Activated CD4-positive, alpha-beta memory T cell treated with anti-CD3 and anti-CD28 coated beads for 36 hours (primary cell): ENCODE data around the gene CXorf58. TPM values are rescaled to one million over a fixed set of nuclear protein-coding genes. Genes with fewer than 3 reads are reported as not detected.
"Not testable (repeated sequence)": the region's sequence is repeated elsewhere in the genome, so short reads cannot be mapped to it uniquely, and the experiment has no call there.

ENCODE experiments used
- CTCF ChIA-PET: fragments of 350-600 bp; sonication (Branson Sonifier 250); formaldehyde crosslinking; loops from one replicate; lab custom pipeline; 2021; ENCODE audit warnings: antibody characterized with exemption, inconsistent platforms; lab: Charles Lee
- POLR2A ChIA-PET: fragments of 350-600 bp; sonication (Branson Sonifier 250); formaldehyde crosslinking; loops from one replicate; lab custom pipeline; 2021; ENCODE audit warnings: antibody characterized with exemption; lab: Charles Lee
- DNase-seq: peaks from one replicate; pipeline ENCODE4 v3.0.0-alpha.2; 2020
- H3K27ac Mint-ChIP-seq: one replicate; pipeline ENCODE4 v1.8.0; 2021; ENCODE audit warnings: mixed read lengths
- H3K27me3 Mint-ChIP-seq: one replicate; pipeline ENCODE4 v1.8.0; 2021; ENCODE audit warnings: mixed read lengths
- H3K36me3 Mint-ChIP-seq: one replicate; pipeline ENCODE4 v1.8.0; 2021; ENCODE audit warnings: mixed read lengths
- H3K4me1 Mint-ChIP-seq: one replicate; pipeline ENCODE4 v1.8.0; 2021; ENCODE audit warnings: low read depth, mixed read lengths
- H3K4me3 Mint-ChIP-seq: one replicate; pipeline ENCODE4 v1.8.0; 2021; ENCODE audit warnings: mild to moderate bottlenecking, mixed read lengths
- H3K9me3 Mint-ChIP-seq: one replicate; pipeline ENCODE4 v1.8.0; 2021; ENCODE audit warnings: mixed read lengths
- intact Hi-C: fragments of 100-400 bp; cut with micrococcal nuclease; formaldehyde crosslinking; loops from one replicate; pipeline ENCODE4 v1.15.1; 2023
- total RNA-seq, 2 experiments: library from RNA; stranded (reverse); gene quantifications; one replicate each; pipeline ENCODE4 v1.2.3, GENCODE V29; 2021

The CXorf58 gene
- total RNA-seq, 2 experiments from 2014 or later = 0.17 TPM; not detected in 1

- H3K27ac Mint-ChIP-seq, H3K36me3 Mint-ChIP-seq, H3K4me1 Mint-ChIP-seq, H3K27me3 Mint-ChIP-seq, POLR2A ChIA-PET, H3K4me3 Mint-ChIP-seq, CTCF ChIA-PET, intact Hi-C loops, H3K9me3 Mint-ChIP-seq, DNase-seq: not testable (repeated sequence)
These were observed 57.8 kb downstream of the CXorf58 start for GRCh38 chrX:23965630-23966029.

GRCh38 chrX:23978491-23978890 lies 70.7 kb downstream of the CXorf58 start:
- intact Hi-C loops = no loop called here
- H3K36me3 Mint-ChIP-seq = peaks cover 7% of the 10 kb centered on the region
- CTCF ChIA-PET = interaction anchor here (0.7 kb wide), 1 partner anchor 790 kb away, joined by 4 read pairs; no protein-coding TSS in a partner anchor

GRCh38 chrX:23980011-23980441 lies 72.2 kb downstream of the CXorf58 start:
- Mint-ChIP-seq H3K27me3 (no peaks in the 10 kb centered on the region), H3K9me3 (no peaks in the 10 kb centered on the region), H3K4me3 (no peak overlapping the region), H3K27ac (no peak overlapping the region), H3K4me1 (no peaks in the 10 kb centered on the region), H3K36me3 (peaks cover 7% of the 10 kb centered on the region)
- ChIA-PET CTCF (no interaction called here), POLR2A (no interaction called here)
- no peak for DNase-seq
- intact Hi-C loops = no loop called here

More at GRCh38 chrX:23978491-23978890, 70.7 kb downstream of the CXorf58 start:
- no peaks in the 10 kb centered on the region for H3K9me3 Mint-ChIP-seq
- H3K4me3 Mint-ChIP-seq = no peak overlapping the region
- POLR2A ChIA-PET = no interaction called here
- DNase-seq = no peak
- no peak overlapping the region for H3K27ac Mint-ChIP-seq
- H3K27me3 Mint-ChIP-seq = no peaks in the 10 kb centered on the region
- no peaks in the 10 kb centered on the region for H3K4me1 Mint-ChIP-seq

- H3K36me3 Mint-ChIP-seq = peaks cover 9% of the 10 kb centered on the region
- CTCF ChIA-PET = no interaction called here
- POLR2A ChIA-PET = no interaction called here
- no peak overlapping the region for H3K4me3 Mint-ChIP-seq
- H3K4me1 Mint-ChIP-seq = peaks cover 2% of the 10 kb centered on the region
- H3K9me3 Mint-ChIP-seq = no peaks in the 10 kb centered on the region
- no peak for DNase-seq
- H3K27me3 Mint-ChIP-seq = no peaks in the 10 kb centered on the region
- intact Hi-C loops = no loop called here
- no peak overlapping the region for H3K27ac Mint-ChIP-seq
These were observed 73.4 kb downstream of the CXorf58 start for GRCh38 chrX:23981222-23981621.

- intact Hi-C loops = no loop called here
- POLR2A ChIA-PET = no interaction called here
- H3K27ac Mint-ChIP-seq = no peak overlapping the region
- H3K9me3 Mint-ChIP-seq = no peaks in the 10 kb centered on the region
- H3K36me3 Mint-ChIP-seq = peaks cover 9% of the 10 kb centered on the region
- H3K27me3 Mint-ChIP-seq = no peaks in the 10 kb centered on the region
- CTCF ChIA-PET = interaction anchor here (0.7 kb wide), 1 partner anchor 308 kb away, joined by 3 read pairs; no protein-coding TSS in a partner anchor
- peaks cover 2% of the 10 kb centered on the region for H3K4me1 Mint-ChIP-seq
- H3K4me3 Mint-ChIP-seq = no peak overlapping the region
- no peak for DNase-seq
These were observed 73.9 kb downstream of the CXorf58 start for GRCh38 chrX:23981711-23982110.

- H3K36me3 Mint-ChIP-seq = peaks cover 12% of the 10 kb centered on the region
- intact Hi-C loops = no loop called here
- CTCF ChIA-PET = no interaction called here
- no peak overlapping the region for H3K27ac Mint-ChIP-seq
- H3K4me1 Mint-ChIP-seq = peaks cover 2% of the 10 kb centered on the region
- H3K9me3 Mint-ChIP-seq = no peaks in the 10 kb centered on the region
- POLR2A ChIA-PET = no interaction called here
- H3K4me3 Mint-ChIP-seq = no peak overlapping the region
- no peak for DNase-seq
- no peaks in the 10 kb centered on the region for H3K27me3 Mint-ChIP-seq
These were observed 75.1 kb downstream of the CXorf58 start for GRCh38 chrX:23982891-23983290.

Other genes starting within 250 kb of the CXorf58 start
- gene PRDX4, start 240.5 kb upstream of the CXorf58 start, total RNA-seq = 10 to 100 TPM; 56.0 to 59.8 TPM
- 10 to 100 TPM; 50.2 to 52.1 TPM for gene ACOT9, start 164.7 kb upstream of the CXorf58 start, total RNA-seq
- gene SAT1, start 124.8 kb upstream of the CXorf58 start, total RNA-seq = 100 to 1,000 TPM; 205 to 209 TPM
- gene APOO, start 68 bp upstream of the CXorf58 start, total RNA-seq = 10 to 100 TPM; 32.8 to 35.0 TPM
- 1 to 10 TPM; 9.3 to 9.7 TPM for gene KLHL15, start 119.2 kb downstream of the CXorf58 start, total RNA-seq
- 100 to 1,000 TPM; 282 to 295 TPM for gene EIF2S3, start 146.9 kb downstream of the CXorf58 start, total RNA-seq
- gene ZFX, start 241.7 kb downstream of the CXorf58 start, total RNA-seq = 10 to 100 TPM; 31.1 to 35.5 TPM